ENCODE results near the gene PPARA. TPM values are rescaled to one million over a fixed set of nuclear protein-coding genes. Genes with fewer than 3 reads are reported as not detected.
"Not testable (repeated sequence)": the region's sequence is repeated elsewhere in the genome, so short reads cannot be mapped to it uniquely, and the experiment has no call there.

The PPARA gene
- total RNA-seq, 2 donors from 2014 or later: 31.7 to 36.1 TPM

GRCh38 chr22:46127556-46127955 lies 22.8 kb upstream of the PPARA start:
- Mint-ChIP-seq H3K27ac (no peak overlapping the region), H3K4me1 (ENCODE audit: low read depth in 2 of 2) (no peaks in the 10 kb centered on the region), H3K4me3 (no peak overlapping the region), H3K9me3 (no peaks in the 10 kb centered on the region), H3K36me3 (no peaks in the 10 kb centered on the region), H3K27me3 (no peaks in the 10 kb centered on the region)
- ATAC-seq: no peak
- no peak for DNase-seq (ENCODE audit: low spot score)

DNA sequence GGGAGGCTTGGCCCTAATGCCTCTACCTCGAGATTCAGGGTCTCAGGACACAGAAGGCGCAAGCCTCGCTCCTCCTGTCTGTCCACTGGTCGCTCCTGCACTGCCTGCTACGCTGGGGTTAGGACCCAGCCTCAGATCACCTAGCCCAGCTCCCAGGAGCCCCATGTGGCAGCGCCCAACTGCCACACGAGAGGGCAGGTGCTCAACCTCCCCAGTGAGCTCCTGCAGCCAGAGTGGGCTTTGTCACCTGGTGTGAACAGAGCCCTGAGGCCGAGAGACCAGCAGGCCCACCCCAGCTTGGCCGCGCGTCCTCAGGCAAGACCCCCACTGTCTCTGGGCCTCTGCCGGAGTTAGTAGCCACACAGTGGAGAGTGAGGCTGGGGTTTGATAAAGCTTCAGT lies 21.7 kb upstream of the PPARA start:
- ATAC-seq: no peak
- DNase-seq (ENCODE audit: low spot score): no peak
- Mint-ChIP-seq H3K27ac (no peak overlapping the region), H3K9me3 (no peaks in the 10 kb centered on the region), H3K36me3 (no peaks in the 10 kb centered on the region), H3K4me3 (no peak overlapping the region), H3K27me3 (no peaks in the 10 kb centered on the region), H3K4me1 (ENCODE audit: low read depth in 2 of 2) (no peaks in the 10 kb centered on the region)

- Mint-ChIP-seq H3K4me3 (no peak overlapping the region), H3K4me1 (ENCODE audit: low read depth in 2 of 2) (no peaks in the 10 kb centered on the region), H3K36me3 (no peaks in the 10 kb centered on the region), H3K27me3 (no peaks in the 10 kb centered on the region), H3K27ac (no peak overlapping the region), H3K9me3 (no peaks in the 10 kb centered on the region)
- ATAC-seq: no peak
- DNase-seq (ENCODE audit: low spot score): no peak
Measured at GRCh38 chr22:46129390-46130041, 20.8 kb upstream of the PPARA start.

GRCh38 chr22:46131151-46131587 lies 19.2 kb upstream of the PPARA start:
- H3K4me3 Mint-ChIP-seq: no peak overlapping the region
- no peak overlapping the region for H3K27ac Mint-ChIP-seq
- H3K9me3 Mint-ChIP-seq: no peaks in the 10 kb centered on the region
- H3K4me1 Mint-ChIP-seq (ENCODE audit: low read depth in 2 of 2): no peaks in the 10 kb centered on the region
- H3K36me3 Mint-ChIP-seq: no peaks in the 10 kb centered on the region
- DNase-seq (ENCODE audit: low spot score): no peak
- no peaks in the 10 kb centered on the region for H3K27me3 Mint-ChIP-seq
- ATAC-seq: no peak

DNA sequence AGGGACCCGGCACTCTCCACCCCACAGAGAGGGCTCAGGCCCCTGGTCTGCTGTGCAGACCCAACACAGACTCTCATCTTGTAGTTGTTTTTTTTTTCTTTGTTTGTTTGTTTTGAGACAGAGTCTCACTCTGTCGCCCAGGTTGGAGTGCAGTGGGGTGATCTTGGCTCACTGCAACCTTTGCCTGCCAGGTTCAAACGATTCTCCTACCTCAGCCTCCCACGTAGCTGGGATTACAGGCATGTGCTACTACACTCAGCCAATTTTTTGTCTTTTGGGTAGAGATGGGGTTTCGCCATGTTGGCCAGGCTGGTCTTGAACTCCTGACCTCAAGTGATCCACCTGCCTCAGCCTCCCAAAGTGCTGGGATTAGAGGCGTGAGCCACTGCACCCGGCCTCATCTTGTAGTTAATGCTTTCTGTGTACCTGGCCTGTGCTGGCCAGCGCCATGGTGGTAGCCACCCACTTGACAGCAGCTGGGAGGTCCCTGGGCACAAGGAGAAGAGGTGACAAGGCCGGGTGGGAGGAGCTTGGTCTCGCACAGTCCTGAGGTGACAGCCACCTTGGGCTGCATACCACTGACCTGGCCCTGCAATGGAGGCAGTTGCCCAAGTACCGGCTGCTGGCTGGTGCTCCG lies 18.0 kb upstream of the PPARA start:
- ATAC-seq; DNase-seq (ENCODE audit: low spot score); H3K36me3 Mint-ChIP-seq; H3K27ac Mint-ChIP-seq; H3K4me3 Mint-ChIP-seq; H3K27me3 Mint-ChIP-seq; H3K4me1 Mint-ChIP-seq (ENCODE audit: low read depth in 2 of 2); H3K9me3 Mint-ChIP-seq: not testable (repeated sequence)

DNA sequence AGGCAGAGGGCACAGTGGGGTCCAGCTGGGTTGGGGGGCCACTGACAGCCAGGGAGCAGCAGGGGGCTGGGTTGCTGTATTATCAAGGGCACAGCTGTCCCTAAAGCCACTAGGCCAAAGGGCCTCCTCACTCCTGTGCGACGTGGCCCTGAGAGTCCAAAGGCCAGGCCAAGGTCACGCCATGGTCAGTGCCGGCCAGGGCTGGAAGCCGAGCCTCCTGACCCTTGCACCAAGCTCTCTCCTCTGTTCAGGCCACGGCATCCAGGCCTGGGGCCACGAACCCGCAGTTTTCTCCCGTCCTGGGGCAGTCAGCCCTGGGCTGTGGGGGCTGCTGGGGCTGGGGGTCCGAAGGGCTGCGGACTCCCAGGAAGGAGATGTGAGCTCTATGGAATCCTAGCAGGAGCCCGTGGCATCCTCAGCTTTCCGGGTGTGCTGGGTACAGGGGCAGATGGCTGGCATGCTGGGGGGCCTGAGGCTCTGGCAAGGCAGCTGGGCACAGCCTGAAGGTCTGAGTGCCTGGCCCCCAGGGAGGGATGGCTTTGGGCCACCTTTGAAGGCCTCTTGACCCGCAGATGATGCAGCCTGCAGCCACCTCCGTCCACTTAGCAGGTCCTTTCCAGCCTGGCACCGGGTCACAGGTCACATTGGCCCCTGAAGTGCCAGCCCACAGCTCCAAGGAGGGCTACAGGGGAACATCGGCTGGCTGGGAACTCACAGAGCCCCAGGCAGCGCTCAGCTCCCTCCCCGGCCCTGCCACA lies 17.3 kb upstream of the PPARA start:
- no peak for DNase-seq (ENCODE audit: low spot score)
- Mint-ChIP-seq H3K36me3 (no peaks in the 10 kb centered on the region), H3K27me3 (no peaks in the 10 kb centered on the region), H3K4me3 (no peak overlapping the region), H3K9me3 (no peaks in the 10 kb centered on the region), H3K4me1 (ENCODE audit: low read depth in 2 of 2) (no peaks in the 10 kb centered on the region), H3K27ac (no peak overlapping the region)
- no peak for ATAC-seq

DNA sequence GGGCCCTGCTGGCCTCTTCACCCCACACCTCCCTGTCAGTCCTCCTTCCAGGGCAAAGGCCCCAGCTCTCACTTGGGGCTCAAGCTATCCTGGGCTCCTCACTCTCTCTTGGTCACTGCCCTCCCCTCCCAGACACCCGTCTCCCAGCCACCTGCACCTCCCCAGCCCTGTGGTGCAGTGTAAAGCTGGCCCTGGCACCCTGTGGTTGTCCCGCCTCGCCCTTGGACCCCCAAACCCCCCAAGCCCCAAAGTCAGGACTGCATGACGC lies 16.8 kb upstream of the PPARA start:
- H3K27ac Mint-ChIP-seq: no peak overlapping the region
- ATAC-seq (no peak), DNase-seq (ENCODE audit: low spot score) (no peak)
- no peaks in the 10 kb centered on the region for H3K9me3 Mint-ChIP-seq
- H3K4me3 Mint-ChIP-seq: no peak overlapping the region
- H3K4me1 Mint-ChIP-seq (ENCODE audit: low read depth in 2 of 2): no peaks in the 10 kb centered on the region
- no peaks in the 10 kb centered on the region for H3K27me3 Mint-ChIP-seq
- H3K36me3 Mint-ChIP-seq: no peaks in the 10 kb centered on the region

GRCh38 chr22:46134111-46134705 lies 16.1 kb upstream of the PPARA start:
- H3K27me3 Mint-ChIP-seq: no peaks in the 10 kb centered on the region
- no peak overlapping the region for H3K27ac Mint-ChIP-seq
- H3K9me3 Mint-ChIP-seq: no peaks in the 10 kb centered on the region
- ATAC-seq (no peak), DNase-seq (ENCODE audit: low spot score) (no peak)
- no peak overlapping the region for H3K4me3 Mint-ChIP-seq
- no peaks in the 10 kb centered on the region for H3K36me3 Mint-ChIP-seq
- H3K4me1 Mint-ChIP-seq (ENCODE audit: low read depth in 2 of 2): no peaks in the 10 kb centered on the region

DNA sequence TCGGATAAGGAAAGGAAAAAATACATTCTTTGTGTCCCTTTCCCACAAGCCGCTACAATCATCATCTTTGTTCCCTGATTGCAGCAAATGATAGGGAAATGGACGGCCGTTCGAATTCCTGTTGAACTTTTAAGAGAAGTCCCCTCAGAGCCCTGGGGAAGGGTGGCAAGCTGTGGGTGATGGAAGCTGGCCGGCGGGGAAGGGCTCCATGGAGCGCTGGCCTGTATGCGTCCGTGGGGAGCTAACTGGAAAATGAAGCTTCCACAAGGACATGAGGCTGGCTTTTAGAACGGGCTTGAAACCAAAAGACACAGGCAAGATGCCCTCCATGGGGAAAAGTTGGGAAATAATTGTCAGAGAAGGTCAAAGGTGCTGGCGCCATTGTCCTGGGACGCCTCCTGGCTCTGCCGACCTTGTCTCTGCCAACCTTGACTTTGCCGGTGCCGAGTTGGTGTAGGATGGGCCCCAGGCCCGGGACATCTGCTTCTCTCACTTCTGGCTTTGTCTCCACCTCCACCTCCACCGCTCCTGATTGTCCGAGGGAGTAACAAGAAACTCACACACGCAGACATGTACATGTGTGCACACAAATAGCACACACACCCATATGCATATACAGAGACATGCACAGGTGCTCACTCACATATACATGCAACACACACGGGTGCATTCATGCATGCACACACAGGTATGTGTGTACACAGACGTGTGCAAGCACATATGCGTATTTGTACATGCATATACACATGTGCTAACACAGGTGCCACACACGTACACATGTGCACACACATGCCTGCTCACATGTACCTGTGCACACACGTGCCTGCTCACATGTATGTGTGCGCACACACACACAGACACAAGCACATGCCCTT lies 14.5 kb upstream of the PPARA start:
- Mint-ChIP-seq H3K36me3 (no peaks in the 10 kb centered on the region), H3K27ac (peak overlapping the region in 1 of 2 donors; percentile 30), H3K27me3 (no peaks in the 10 kb centered on the region), H3K4me3 (no peak overlapping the region), H3K9me3 (no peaks in the 10 kb centered on the region), H3K4me1 (ENCODE audit: low read depth in 2 of 2) (no peaks in the 10 kb centered on the region)
- DNase-seq (ENCODE audit: low spot score) (no peak), ATAC-seq (no peak)

DNA sequence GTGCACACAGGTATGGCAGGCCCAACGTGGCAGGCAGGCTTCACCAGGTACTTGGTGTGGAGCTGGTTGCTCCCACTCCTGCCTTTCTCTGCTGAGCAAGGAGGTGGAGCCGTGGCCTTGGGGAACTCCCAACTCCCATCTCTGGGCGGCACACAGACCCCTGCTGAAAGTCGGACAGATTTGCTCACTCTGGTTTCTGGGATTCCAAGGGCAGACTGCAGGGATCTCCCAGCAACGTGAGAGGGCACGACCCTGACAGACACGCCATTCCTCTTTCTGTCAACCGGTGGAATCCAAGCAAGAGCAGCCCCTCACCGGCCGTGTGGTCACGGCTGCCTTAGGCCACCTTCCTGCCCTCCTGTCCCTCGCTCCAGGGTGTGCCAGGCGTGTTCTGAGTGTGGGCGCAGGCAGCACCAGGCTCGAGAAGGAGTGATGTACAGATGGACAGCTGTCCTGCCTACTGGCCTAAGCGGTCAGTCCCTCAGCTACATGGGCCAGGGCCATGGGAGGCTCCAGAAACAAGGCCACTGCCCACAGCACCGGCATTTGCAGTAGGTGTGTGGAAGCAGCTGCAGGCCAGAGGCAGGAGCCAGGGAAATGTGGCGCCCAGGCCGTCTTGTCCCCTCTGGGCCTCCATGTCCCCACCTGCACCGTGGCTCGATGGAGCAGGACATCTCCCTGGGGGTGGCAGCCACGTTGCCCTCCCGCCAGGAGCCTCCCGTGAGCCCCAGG lies 13.7 kb upstream of the PPARA start:
- Mint-ChIP-seq H3K27ac (peak overlapping the region in 1 of 2 donors; percentile 30), H3K27me3 (no peaks in the 10 kb centered on the region), H3K4me3 (no peak overlapping the region), H3K36me3 (no peaks in the 10 kb centered on the region), H3K4me1 (ENCODE audit: low read depth in 2 of 2) (peaks cover 0 to 3% of the 10 kb centered on the region in 2 donors), H3K9me3 (no peaks in the 10 kb centered on the region)
- ATAC-seq (no peak), DNase-seq (ENCODE audit: low spot score) (no peak)

DNA sequence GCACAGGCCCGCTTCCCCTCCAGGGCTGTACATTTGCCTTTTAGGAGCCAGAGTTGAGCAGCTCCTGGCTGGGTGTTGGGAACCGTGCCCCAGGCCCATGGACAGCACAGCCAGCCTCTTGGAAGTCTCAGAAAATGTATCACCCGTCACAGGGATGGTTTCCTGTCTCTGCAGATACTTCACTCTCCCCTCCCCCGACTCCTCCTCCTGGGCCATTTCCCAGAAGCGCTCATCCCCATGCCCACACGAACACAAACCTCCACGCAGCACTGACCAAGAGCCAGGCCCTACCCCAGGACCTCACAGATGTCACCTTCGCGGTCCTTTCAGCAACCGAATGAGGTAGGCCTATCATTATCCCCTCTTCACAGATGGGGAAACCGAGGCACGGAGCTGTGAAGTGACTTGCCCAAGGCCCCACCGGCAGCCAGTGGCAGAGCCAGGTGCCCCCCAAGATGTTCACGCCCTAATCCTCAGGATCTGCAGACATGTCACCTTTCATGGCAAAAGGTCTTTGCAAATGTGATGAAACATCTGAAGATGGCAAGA lies 13.0 kb upstream of the PPARA start:
- Mint-ChIP-seq H3K36me3 (no peaks in the 10 kb centered on the region), H3K27ac (no peak overlapping the region), H3K4me1 (ENCODE audit: low read depth in 2 of 2) (peaks cover 0 to 4% of the 10 kb centered on the region in 2 donors), H3K9me3 (no peaks in the 10 kb centered on the region), H3K4me3 (no peak overlapping the region), H3K27me3 (no peaks in the 10 kb centered on the region)
- DNase-seq (ENCODE audit: low spot score): no peak
- no peak for ATAC-seq

- ATAC-seq (no peak), DNase-seq (ENCODE audit: low spot score) (no peak)
- no peak overlapping the region for H3K4me3 Mint-ChIP-seq
- no peaks in the 10 kb centered on the region for H3K27me3 Mint-ChIP-seq
- no peaks in the 10 kb centered on the region for H3K36me3 Mint-ChIP-seq
- no peaks in the 10 kb centered on the region for H3K9me3 Mint-ChIP-seq
- H3K4me1 Mint-ChIP-seq (ENCODE audit: low read depth in 2 of 2): peaks cover 0 to 4% of the 10 kb centered on the region in 2 donors
- no peak overlapping the region for H3K27ac Mint-ChIP-seq
Measured at GRCh38 chr22:46138058-46138797, 12.1 kb upstream of the PPARA start.
